Peyer's patch (tissue), 4 donors: Measurements from ENCODE around the gene DDX11.
"Not testable (repeated sequence)": the region's sequence is repeated elsewhere in the genome, so short reads cannot be mapped to it uniquely, and the experiment has no call there.

Experiments
- POLR2A ChIP-seq, 2 donors: fragments of 450-650 bp; IDR thresholded peaks; one replicate each; pipeline ENCODE4 v1.5.1; 2017; ENCODE audit warnings: antibody characterized with exemption in 2 of 2, mild to moderate bottlenecking in 2 of 2, moderate library complexity in 2 of 2
- TF ChIP-seq, protein P1 (sequence below), 6 experiments: fragments of 450-650 bp in 4 of 6; fragments of 200-600 bp in 2 of 6; sonication (generic) in 1 of 6; IDR thresholded peaks; one replicate each; pipeline ENCODE4 v1.5.1; 2017 to 2019; ENCODE audit warnings: antibody characterized with exemption in 6 of 6, mild to moderate bottlenecking in 3 of 6, moderate library complexity in 1 of 6

DNA sequence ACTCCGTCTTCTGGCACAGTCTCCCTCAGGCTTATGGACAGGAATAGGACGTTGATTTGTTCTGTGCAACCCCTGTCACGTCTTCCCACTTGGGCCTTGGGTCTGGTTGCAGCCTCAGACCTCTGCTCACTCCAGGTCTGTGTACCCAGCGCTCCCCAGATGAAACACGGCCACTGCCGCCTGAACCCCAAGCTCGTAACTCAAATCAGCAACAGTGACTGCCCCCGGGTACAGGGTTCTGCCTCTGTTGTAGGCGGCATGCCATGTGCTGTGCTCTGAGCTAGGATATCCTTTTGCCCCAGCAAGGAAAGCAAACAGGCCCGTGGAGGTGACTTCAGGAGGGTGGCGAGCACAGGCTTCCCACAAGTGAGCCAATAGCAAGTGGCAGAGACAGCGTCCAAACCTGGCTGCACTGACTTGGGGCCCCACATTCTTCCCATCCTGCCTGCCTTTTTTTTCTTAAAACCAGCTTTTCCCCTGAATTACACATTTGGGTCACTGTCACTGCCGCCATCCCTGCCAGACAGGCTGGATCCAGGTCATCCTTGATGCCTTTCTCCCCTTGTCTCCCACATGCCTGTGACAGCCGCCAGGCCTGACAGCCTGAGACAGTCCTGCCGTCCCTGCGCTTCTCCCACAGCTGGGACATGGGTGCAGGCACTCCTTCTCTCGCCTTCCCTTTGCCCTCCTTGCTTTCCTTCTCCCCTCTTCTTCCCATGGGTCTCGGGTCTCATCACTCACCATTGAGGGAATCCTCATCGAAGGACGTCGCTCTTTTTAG, 21.6 kb downstream of the DDX11 start:
- TF ChIP-seq, protein P1, sequence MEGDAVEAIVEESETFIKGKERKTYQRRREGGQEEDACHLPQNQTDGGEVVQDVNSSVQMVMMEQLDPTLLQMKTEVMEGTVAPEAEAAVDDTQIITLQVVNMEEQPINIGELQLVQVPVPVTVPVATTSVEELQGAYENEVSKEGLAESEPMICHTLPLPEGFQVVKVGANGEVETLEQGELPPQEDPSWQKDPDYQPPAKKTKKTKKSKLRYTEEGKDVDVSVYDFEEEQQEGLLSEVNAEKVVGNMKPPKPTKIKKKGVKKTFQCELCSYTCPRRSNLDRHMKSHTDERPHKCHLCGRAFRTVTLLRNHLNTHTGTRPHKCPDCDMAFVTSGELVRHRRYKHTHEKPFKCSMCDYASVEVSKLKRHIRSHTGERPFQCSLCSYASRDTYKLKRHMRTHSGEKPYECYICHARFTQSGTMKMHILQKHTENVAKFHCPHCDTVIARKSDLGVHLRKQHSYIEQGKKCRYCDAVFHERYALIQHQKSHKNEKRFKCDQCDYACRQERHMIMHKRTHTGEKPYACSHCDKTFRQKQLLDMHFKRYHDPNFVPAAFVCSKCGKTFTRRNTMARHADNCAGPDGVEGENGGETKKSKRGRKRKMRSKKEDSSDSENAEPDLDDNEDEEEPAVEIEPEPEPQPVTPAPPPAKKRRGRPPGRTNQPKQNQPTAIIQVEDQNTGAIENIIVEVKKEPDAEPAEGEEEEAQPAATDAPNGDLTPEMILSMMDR (IDR thresholded peaks at IDR 0.05): not testable (repeated sequence)
- TF ChIP-seq POLR2A (IDR thresholded peaks at IDR 0.05): not testable (repeated sequence)
